Neural cell (in vitro differentiated cells): ENCODE measurements around the gene SLC6A16. TPM values are rescaled to one million over a fixed set of nuclear protein-coding genes. Genes with fewer than 3 reads are reported as not detected.

Experiments used
- H2AFZ ChIP-seq: fragments of 200-600, 300-800 bp; sonication (generic), shearing (Covaris generic); 2 replicates; pipeline ENCODE4 v1.6.0; 2014; ENCODE audit warnings: low read depth, mild to moderate bottlenecking, antibody characterized with exemption, low read length, moderate library complexity
- H3F3A ChIP-seq: fragments of 200-600 bp; shearing (Covaris generic); 2 replicates; pipeline ENCODE4 v1.6.1; 2016; ENCODE audit warnings: mild to moderate bottlenecking, moderate library complexity, mixed read lengths, antibody characterized with exemption, low read length; ENCODE audit not compliant: insufficient read depth, poor library complexity, severe bottlenecking
- H3K27ac ChIP-seq: fragments of 200-600, 300-800 bp; sonication (generic), shearing (Covaris generic); 2 replicates; pipeline ENCODE4 v1.5.1; 2014; ENCODE audit warnings: mild to moderate bottlenecking, low read length, moderate library complexity
- H3K27me3 ChIP-seq: fragments of 300-800, 200-600 bp; sonication (generic), shearing (Covaris generic); 2 replicates; pipeline ENCODE4 v1.6.0; 2014; ENCODE audit warnings: mild to moderate bottlenecking, low read depth, low read length, moderate library complexity; ENCODE audit not compliant: insufficient read depth
- H3K36me3 ChIP-seq: fragments of 300-800, 200-600 bp; sonication (generic), shearing (Covaris generic); 2 replicates; pipeline ENCODE4 v1.5.1; 2014; ENCODE audit warnings: mild to moderate bottlenecking, antibody characterized with exemption, low read length, moderate library complexity; ENCODE audit not compliant: insufficient read depth
- H3K4me2 ChIP-seq: fragments of 300-800, 200-600 bp; sonication (generic), shearing (Covaris generic); 2 replicates; pipeline ENCODE4 v1.6.0; 2014; ENCODE audit warnings: mild to moderate bottlenecking, low read length
- H3K4me3 ChIP-seq: fragments of 300-800, 200-600 bp; sonication (generic), shearing (Covaris generic); 2 replicates; pipeline ENCODE4 v1.5.1; 2014; ENCODE audit warnings: mild to moderate bottlenecking, low read length, moderate library complexity
- H3K79me2 ChIP-seq: fragments of 200-600 bp; shearing (Covaris generic); replicated peaks from 2 replicates; pipeline ENCODE4 v1.6.0; 2014; ENCODE audit warnings: mild to moderate bottlenecking, low read length, moderate library complexity; ENCODE audit not compliant: insufficient read depth
- H3K9ac ChIP-seq: fragments of 300-800, 200-600 bp; sonication (generic), shearing (Covaris generic); 2 replicates; pipeline ENCODE4 v1.6.1; 2016; ENCODE audit warnings: mild to moderate bottlenecking, low read length, mixed read lengths
- H3K9me2 ChIP-seq: fragments of 200-600 bp; shearing (Covaris generic); 2 replicates; pipeline ENCODE4 v1.6.1; 2016; ENCODE audit warnings: mild to moderate bottlenecking, low read length, mixed read lengths; ENCODE audit not compliant: insufficient read depth
- H3K9me3 ChIP-seq: fragments of 200-600, 300-800 bp; sonication (generic), shearing (Covaris generic); 2 replicates; pipeline ENCODE4 v1.6.1; 2016; ENCODE audit warnings: mild to moderate bottlenecking, mixed run types, low read length, moderate library complexity, mixed read lengths
- H4K20me1 ChIP-seq: fragments of 200-600 bp; shearing (Covaris generic); 2 replicates; pipeline ENCODE4 v1.6.1; 2016; ENCODE audit warnings: mild to moderate bottlenecking, mixed run types; ENCODE audit not compliant: insufficient read depth
- CTCF ChIP-seq: fragments of 450-650 bp; IDR thresholded peaks from 2 replicates; pipeline ENCODE4 v1.5.1; 2014; ENCODE audit warnings: antibody characterized with exemption, mild to moderate bottlenecking, moderate library complexity; ENCODE audit not compliant: poor library complexity, severe bottlenecking
- EP300 ChIP-seq: fragments of 450-650 bp; conservative IDR thresholded peaks from 2 replicates; pipeline ENCODE4 v1.6.1; 2014; ENCODE audit warnings: antibody characterized with exemption, mild to moderate bottlenecking, moderate library complexity; ENCODE audit not compliant: poor library complexity, severe bottlenecking
- EZH2 ChIP-seq: fragments of 200-600, 300-800 bp; shearing (Covaris generic), sonication (generic); IDR thresholded peaks from 2 replicates; pipeline ENCODE4 v1.6.1; 2014; ENCODE audit warnings: antibody characterized with exemption, low read length, borderline replicate concordance, mild to moderate bottlenecking; ENCODE audit not compliant: insufficient read depth, poor library complexity, severe bottlenecking
- MXI1 ChIP-seq: fragments of 450-650 bp; conservative IDR thresholded peaks from 2 replicates; pipeline ENCODE4 v1.6.1; 2014; ENCODE audit warnings: antibody characterized with exemption, mild to moderate bottlenecking; ENCODE audit not compliant: poor library complexity, severe bottlenecking
- POLR2AphosphoS5 ChIP-seq: IDR thresholded peaks from 2 replicates; pipeline ENCODE4 v1.6.1; 2012
- RAD21 ChIP-seq: fragments of 450-650 bp; conservative IDR thresholded peaks from 2 replicates; pipeline ENCODE4 v1.6.1; 2014; ENCODE audit warnings: antibody characterized with exemption, mild to moderate bottlenecking, moderate library complexity
- REST ChIP-seq: IDR thresholded peaks from 2 replicates; pipeline ENCODE4 v1.6.1; 2012; ENCODE audit warnings: borderline replicate concordance
- SMC3 ChIP-seq: fragments of 450-650 bp; conservative IDR thresholded peaks from 2 replicates; pipeline ENCODE4 v1.6.1; 2014; ENCODE audit warnings: antibody characterized with exemption, mild to moderate bottlenecking, moderate library complexity; ENCODE audit not compliant: poor library complexity
- TAF1 ChIP-seq: IDR thresholded peaks from 2 replicates; pipeline ENCODE4 v1.6.1; 2012; ENCODE audit warnings: low read depth
- polyA plus RNA-seq: library from polyadenylated mRNA; depleted of rRNA; stranded (reverse); fragments of >200 nt; gene quantifications from 2 replicates; pipeline ENCODE4 v1.2.3, GENCODE V29; 2014

Gene SLC6A16
- polyA plus RNA-seq, 1 donor from 2014 or later, result not detected

GRCh38 chr19:49256691-49257090, 68.3 kb downstream of the SLC6A16 start:
- Histone ChIP-seq H2AFZ (no peak overlapping the region), H3K27me3 (no peaks in the 10 kb centered on the region), H3K9me3 (no peaks in the 10 kb centered on the region), H3K9ac (no peak overlapping the region), H3K4me3 (no peak overlapping the region), H3K9me2 (no peaks in the 10 kb centered on the region), H3K4me2 (no peak overlapping the region), H3K79me2 (no peaks in the 10 kb centered on the region), H3F3A (no peaks in the 10 kb centered on the region), H3K36me3 (no peaks in the 10 kb centered on the region), H4K20me1 (no peaks in the 10 kb centered on the region), H3K27ac (no peak overlapping the region)
- no peak for TF ChIP-seq EZH2
- TF ChIP-seq TAF1, result no peak
- no peak for TF ChIP-seq POLR2AphosphoS5
- TF ChIP-seq CTCF, result no peak
- no peak for TF ChIP-seq MXI1
- no peak for TF ChIP-seq REST
- TF ChIP-seq RAD21, result no peak
- TF ChIP-seq SMC3, result no peak
- TF ChIP-seq EP300, result no peak

DNA sequence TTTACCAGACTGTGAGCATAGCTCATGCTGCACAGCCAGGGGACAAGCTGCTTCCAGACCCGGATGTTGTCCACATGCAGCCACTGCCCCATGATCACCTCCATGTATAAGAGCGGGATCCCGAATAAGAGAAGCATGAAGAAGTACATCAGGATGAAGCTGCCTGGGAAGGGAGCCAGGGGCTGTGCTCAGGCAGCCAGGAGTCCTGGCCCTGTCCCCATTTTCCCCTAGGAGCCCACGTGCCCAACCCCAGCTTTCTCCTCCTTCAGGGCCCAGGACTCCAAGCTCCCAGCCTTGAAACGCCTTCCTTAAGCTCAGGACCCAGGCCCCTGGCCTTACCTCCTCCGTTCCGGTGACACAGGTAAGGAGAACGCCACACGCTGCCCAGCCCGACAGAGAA, 69.3 kb downstream of the SLC6A16 start:
- Histone ChIP-seq H3K36me3 (no peaks in the 10 kb centered on the region), H3K9me2 (no peaks in the 10 kb centered on the region), H3K27me3 (no peaks in the 10 kb centered on the region), H3K27ac (no peak overlapping the region), H3K4me2 (no peak overlapping the region), H3F3A (no peaks in the 10 kb centered on the region), H3K79me2 (no peaks in the 10 kb centered on the region), H2AFZ (no peak overlapping the region), H3K4me3 (no peak overlapping the region), H4K20me1 (no peaks in the 10 kb centered on the region), H3K9ac (no peak overlapping the region), H3K9me3 (no peaks in the 10 kb centered on the region)
- TF ChIP-seq EZH2 (no peak), EP300 (no peak), CTCF (no peak), POLR2AphosphoS5 (no peak)
